HG02642 (cell line): Measurements from ENCODE around the gene ENKUR.
"Not testable (repeated sequence)": the region's sequence is repeated elsewhere in the genome, so short reads cannot be mapped to it uniquely, and the experiment has no call there.

Experiments used
- ATAC-seq: cut with Tn5 transposase; IDR thresholded peaks from one replicate; pipeline ENCODE4 v1.9.1; 2021; ENCODE audit warnings: mild to moderate bottlenecking; ENCODE audit not compliant: unreplicated experiment, poor library complexity

ENKUR gene

DNA sequence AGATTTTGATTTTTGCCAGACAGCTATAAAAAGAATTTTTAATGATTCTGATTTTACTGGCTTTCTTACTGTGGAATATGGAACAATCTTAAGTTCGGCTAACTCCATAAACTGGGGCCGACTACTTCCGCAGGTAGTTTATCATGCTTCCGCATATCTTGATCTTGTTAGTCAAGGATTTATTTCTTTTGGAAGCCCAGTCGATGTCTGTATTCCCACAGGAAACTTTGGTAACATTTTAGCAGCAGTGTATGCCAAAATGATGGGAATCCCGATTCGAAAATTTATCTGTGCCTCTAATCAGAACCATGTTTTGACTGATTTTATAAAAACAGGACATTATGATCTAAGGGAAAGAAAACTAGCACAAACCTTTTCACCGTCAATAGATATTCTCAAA lies 8.6 kb upstream of the ENKUR start:
- ATAC-seq, result no peak

DNA sequence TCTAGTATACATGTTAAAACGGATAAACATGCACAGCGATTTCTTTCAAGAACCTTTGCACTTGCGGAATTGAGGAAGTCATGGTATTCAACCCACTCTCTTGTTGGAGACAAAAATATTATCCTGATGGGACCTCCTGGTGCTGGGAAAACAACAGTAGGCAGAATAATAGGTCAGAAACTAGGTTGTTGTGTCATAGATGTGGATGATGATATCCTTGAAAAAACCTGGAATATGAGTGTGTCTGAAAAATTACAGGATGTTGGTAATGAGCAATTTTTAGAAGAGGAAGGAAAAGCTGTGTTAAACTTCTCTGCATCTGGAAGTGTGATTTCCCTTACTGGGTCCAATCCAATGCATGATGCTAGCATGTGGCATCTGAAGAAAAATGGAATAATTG lies 7.3 kb upstream of the ENKUR start:
- ATAC-seq, result no peak

DNA sequence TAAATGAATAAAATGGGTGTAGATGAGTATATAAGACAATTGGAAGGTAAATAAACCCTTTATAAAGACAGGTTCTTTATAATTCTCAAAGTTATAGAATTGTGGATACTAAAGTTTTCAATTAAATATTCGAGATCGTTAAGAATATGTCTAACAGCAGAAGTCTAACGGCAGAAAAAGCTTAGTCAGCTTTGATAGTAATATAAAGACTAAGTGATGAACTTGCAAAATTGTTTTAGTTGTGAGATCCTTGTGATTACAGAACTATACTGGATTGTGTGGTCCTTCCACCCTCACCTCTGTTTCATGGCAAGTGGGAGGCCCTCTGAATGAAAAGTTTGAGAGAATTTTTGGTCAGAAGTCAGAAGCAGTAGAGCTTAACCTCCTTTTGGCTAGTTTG lies 2.7 kb upstream of the ENKUR start:
- no peak for ATAC-seq

DNA sequence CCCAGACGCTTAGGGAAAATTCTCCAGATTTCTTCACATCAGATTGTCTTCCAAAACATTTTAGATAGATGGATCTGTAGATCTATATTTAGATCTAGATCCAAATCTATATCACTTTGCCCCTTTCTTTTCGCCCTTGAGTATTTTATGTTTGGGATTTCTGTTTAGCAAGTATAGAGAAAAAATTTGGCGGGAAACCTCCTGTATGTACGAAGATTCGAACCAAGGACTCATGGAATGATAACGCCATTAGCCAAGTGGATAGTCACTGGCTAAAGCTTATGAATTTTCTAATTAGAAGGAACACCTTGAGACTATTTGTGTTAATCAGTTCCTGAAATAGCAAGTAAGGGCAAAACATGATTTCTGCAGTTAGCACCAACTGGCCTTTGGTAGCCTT lies 1.7 kb upstream of the ENKUR start:
- no peak for ATAC-seq

DNA sequence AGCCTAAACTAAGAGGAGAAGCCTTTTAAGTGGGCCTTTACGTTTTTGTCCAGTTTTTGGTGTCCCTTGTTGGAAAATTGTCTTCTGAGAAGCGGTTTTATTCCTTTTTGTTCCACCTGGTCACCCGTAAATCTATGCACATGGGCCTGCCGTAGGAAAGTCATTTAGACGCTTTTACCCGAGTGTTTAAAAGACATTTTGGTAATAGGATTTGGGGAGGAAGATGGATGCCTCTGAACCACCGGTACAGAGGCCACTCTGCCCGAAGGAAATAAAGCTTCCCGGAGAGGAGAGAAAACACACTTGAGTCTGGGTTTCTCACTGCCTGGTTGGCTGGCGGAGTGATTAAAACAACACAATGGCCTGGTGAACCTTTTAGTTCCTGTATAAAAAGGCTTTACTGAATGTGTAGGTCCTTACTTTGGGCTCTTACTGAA lies 1.2 kb upstream of the ENKUR start:
- ATAC-seq, result no peak

DNA sequence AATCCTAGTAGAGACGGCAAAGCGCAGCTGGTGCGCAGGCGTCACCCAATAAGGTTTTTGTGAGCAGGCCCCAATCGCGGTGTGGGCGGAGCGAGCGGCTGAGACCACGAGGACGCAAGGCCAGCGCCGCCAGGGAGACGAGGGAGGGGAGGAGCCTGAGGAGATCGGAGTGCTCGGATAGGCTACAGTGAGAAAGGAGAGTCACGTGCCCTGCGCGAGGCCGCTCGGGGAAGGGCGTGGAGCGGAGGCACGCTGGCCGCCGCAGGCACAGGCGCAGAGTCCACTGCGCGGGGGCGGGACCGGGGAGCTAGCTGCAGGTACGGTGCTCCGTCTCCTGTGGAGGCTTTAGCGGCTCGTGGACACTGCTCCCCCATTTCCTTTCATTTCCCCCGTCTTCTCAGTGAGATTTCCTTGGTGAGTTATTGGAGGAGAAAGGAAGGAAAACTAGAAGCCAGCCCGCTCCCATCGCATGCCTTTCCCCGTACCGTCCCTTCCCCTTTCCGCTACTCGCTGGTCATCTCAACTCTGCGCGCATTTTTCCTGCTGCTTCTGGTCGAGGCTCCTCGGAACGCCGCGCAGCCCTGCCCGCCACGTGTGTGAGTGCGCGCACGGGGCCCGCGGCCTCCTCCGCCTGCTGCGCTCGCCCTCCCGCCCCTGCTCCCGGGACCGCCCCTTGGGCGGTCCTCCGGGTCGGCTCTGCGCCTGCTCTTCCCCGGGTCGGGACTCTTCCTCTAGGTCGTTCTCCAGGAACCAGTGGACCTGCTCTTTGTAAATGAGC lies 607 bp upstream of the ENKUR start, which contains the start of gene THNSL1:
Gene THNSL1 (plus strand): TSS at position 237 of the 778 bp plus-strand sequence. CDS start 6,612 bp downstream, outside the sequence.
- ATAC-seq, result peak; percentile 99

DNA sequence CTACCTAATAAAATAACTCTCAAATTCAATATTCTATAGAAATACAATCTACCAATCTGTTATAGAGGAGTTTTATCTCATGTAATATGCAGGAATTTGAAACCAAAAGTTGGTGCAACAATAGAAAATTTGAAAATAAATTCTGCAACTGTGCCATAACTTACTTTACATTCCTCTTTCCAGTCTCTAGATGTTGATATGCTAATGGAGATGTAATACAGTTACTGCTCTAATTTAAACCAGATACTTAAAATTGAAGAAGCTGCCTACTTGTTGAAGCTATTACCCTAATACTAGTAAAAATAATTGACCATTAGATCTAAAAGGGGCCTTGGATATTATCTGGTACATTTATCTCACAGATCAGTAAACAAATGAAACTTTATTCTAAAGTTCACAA lies 1.4 kb downstream of the ENKUR start:
- no peak for ATAC-seq

DNA sequence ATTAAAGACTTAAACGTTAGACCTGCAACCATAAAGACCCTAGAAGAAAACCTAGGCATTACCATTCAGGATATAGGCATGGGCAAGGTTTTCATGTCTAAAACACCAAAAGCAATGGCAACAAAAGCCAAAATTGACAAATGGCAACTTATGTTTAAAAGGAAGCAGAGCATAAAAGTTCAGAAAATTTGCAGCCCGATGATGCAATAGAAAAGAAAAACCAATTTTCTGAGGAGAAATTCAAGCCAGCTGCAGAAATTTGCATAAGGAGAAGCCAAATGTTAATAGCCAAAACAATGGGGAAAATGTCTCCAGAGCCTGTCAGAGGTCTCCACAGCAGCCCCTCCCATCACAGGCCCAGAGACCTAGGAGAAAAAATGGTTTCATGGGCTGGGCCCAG lies 4.4 kb downstream of the ENKUR start:
- not testable (repeated sequence) for ATAC-seq

DNA sequence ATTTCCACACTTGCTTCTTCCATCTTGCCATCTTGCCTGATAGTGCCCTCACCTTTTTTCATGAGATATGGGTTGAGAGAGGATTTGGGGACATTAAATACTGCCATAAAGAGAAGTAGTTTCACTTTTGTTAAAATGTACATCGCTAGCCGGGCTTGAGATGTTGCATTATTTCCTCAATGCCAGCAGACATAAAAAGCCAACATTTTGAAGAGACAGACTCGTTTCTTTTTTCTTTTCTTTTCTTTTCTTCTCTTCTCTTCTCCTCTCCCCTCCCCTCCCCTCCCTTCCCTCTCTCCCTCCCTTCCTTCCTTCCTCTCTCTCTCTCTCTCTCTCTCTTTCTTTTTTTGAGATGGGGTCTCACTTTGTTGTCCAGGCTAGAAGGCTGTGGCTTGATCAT lies 17.9 kb downstream of the ENKUR start:
- no peak for ATAC-seq

DNA sequence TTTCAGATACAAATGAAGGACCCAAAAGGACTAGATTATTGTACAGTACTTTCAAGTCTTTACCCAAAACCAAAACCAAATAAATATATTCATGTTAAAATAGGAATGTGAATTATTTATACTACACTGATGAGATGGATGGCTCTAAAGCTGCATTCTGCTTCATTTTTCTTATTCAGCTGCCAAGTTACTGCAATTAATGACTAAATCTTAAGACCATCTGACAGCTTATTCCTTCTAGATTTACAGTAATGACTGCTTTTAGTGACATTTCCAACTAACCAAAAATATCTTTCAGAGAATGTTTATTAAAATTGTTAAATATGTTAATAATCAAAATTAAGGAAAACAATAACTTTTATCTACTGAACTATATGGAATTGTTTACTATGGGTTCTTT lies 20.9 kb downstream of the ENKUR start:
- no peak for ATAC-seq

DNA sequence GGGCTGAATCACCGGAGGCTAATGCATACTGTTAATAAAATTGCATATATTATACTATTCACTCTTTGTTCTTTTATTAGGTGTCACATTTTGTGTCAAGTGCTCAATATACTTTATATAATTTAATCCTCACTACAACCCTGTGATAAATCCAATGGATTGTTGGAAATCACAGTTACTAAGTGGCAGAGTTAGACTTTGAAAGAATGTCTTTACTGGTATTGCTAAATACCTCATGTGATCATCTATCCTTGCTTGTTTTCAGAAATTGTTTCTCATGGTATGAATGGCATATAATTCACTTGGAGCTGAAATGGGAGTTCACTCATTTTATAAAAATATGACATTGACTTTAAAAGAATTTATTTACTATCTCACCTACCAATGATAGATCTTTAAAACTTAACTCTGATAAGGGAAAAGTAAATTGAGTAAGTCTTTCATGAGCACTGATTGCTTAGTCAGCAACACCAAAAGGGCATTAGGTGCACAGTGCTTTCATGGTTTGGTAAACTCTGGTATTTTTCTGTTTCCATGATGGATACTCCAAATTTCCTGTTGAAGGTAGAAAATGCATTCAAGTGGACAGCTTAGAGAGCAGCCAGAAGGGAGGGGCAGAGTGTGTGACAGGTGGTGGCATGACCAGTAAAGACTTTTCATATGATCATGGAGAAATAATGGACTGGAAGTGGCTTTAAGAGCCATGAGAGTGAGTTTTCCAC lies 22.6 kb downstream of the ENKUR start:
- ATAC-seq, result no peak

DNA sequence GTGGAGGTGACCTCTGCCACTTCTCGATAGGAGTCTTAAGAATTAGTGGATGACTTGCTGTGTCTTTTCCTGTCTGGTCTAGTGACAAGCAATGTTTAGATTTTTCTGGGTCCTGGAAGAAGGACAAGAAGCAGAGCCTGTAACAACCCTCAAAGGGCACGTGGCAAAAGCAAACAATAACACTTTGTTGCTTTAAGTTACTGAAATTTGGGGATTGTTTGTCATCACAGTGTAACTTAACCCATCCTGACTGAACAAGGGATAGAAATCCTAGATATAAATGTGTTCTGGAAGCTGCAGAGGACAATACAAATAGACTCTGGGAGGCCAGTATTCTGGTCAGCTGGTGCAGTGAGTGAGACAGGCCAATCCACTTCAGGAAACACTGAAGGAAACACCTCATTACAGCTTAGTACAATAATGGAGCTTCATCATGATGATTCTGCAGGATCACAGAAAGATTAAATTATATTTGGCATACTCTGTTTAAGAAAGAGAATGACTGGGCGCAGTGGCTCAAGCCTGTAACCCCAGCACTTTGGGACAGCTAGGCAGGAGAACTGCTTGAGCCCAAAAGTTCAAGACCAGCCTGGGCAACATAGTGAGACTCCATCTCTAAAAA lies 23.3 kb downstream of the ENKUR start:
- ATAC-seq, result no peak

DNA sequence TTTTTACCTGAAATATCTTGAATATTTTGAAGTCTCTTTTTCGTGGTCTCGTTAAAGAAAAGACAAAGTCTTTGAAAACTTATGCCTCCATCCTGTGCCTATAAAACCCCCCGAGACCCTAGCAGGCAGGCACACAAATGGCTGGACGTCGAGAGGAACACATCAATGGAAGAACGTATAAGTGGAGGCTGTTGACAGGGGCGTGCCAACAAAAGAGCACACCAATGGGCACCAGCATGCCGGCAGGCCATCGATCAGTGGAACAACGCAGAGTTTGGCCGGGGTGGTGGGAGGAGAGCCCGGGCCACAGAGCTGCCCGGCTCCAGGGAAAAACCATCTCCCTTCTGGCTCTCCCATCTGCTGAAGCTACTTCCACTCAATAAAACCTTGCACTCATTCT lies 24.7 kb downstream of the ENKUR start:
- no peak for ATAC-seq

DNA sequence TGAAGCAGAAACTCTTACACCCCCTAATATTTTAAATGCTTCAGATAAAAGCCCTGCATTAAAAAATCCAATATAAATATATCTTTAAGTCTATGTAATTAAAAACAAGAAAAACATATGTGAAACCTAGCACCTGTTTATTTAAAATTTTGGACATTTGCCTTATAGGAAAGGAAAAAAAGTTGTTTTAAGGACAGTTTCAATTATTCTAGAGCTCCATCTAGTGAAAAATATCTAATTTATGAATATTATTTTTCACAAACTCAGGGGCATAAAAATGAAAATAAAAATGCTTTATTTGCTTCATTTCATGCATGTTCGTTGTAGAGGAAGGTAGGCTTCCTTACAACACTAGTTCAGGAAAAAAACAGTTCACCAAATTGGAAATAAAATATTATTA lies 26.1 kb downstream of the ENKUR start:
- no peak for ATAC-seq

DNA sequence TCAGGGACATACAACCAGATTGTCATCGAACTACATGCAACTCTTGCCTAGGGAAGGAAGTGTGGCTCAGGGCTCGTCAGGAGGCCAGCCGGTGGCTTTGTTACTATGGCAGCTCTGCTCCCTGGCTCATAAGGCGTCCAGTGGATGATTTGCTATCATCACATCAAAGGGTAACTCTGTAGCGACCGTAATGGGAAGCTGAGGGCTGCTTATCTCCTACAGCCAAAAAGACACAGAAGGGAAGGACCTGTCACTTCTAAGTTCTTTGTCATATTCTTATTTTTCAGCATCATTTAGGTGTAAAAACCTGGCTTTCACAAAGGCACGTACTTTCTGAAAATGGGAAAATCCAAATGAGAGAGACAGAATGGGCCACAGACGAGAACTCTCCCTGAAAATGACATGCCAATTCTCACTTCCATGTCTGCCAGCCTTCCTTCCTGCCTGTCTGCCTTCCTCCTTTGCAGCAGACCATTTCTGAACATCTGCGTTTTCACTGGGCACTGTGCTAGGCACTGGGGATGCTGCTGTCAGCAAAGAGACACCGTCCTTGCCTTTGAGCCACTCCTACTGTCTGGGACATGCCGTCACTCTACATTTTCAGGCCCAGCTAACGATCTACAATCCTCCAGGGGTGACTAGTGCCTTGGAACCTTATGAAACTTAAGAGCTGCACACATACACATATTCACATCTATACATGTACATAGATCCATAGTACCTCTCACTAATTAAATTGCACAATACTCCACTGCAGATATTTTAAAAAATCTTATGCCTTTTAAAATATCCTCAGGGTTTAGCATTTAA lies 26.9 kb downstream of the ENKUR start:
- no peak for ATAC-seq

DNA sequence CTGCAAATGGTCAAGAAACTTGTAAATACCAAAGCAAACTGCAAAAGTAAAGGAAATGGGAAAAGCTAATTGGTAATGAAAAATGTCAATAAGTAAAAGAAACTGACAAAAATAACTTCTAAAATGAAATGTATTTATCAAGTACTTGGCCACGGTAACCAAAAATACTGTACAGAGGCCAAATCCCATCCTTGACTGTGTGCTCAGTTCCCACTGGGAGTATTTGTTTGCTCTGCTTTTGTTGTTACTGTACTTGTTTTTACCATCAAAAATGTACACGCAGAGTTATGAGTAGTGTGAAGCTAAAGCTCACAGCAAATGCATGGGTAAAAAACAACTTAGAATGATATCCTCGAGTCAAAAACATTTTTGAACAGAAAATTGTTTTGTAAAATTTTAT lies 31.1 kb downstream of the ENKUR start:
- ATAC-seq, result no peak

DNA sequence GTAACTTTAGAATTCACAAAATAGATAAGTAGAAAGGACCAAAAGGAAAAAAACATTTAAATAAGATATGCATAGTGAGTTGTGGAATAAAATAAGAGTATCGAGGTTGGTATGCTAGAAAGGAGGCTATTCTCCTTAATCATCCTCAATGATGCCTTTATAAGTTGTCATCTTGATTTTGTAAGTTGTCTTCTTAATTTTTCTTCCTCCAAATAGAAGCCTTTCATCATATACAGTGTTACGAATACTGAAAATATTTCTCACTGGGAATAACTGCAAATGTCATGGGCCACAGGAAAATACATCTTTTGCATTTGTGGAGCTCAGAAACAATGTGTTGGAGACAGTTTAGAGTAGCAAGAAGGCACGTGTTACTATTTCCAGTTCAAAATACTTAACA lies 32.0 kb downstream of the ENKUR start:
- no peak for ATAC-seq

DNA sequence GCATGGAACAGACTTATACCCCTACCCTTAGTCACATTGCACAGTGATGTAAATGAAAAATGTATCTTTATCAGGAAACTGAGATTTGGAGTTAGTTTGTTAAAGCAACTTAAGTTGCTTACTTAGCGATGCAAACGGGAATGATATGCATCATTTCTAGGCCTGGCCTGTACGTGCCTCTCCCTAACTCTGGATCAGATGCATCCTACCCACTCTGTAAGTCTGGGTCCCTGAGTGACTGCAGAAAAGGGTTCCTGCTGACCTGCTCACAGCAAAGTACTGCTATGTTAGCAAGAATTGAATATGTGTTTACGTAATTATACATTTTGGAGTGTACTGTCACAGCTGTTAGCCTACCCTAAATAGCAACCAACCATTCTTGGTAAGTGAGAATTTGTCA lies 32.8 kb downstream of the ENKUR start:
- ATAC-seq, result no peak

DNA sequence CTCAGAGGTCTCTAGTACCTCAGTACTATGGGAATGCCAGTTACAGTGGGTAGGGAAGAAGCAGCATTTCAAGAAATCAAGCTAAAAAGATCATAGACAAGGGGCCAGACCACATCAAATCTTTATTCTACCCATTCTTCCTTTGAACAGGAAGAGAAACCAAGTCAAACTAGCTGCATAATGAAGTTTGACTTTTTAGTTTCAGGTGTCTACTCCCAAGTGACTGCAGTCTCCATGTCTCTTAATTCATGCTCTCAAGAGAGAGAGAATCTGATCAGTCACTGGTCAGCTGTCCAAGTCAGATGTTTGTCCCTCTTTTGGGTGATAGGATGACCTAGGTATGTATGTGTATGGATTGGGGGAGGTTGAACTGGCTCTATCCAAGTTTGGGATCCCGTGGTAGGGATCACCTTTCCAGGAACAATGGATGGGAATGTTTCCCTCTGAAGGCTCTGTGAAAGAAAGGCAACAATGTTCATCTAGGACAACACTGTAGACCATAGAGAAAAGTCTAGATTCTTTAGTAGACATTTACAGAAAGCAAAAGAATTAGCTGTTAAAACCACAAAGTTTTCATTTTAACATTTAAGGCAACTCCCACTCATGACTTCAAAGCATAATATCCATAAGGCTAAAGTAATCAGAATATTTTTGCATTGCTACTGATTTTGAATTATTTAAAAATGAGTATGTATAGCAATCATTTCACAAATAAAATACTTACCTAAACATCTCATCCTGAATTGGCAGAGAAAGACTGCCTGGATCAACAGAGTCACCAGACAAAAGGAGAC lies 33.4 kb downstream of the ENKUR start:
- ATAC-seq, result no peak
